ENCODE data around the gene ARNT2. TPM values are rescaled to one million over a fixed set of nuclear protein-coding genes. Genes with fewer than 3 reads are reported as not detected.

The ARNT2 gene
- total RNA-seq, 1 experiment from 2014 or later = 7.0 TPM

DNA sequence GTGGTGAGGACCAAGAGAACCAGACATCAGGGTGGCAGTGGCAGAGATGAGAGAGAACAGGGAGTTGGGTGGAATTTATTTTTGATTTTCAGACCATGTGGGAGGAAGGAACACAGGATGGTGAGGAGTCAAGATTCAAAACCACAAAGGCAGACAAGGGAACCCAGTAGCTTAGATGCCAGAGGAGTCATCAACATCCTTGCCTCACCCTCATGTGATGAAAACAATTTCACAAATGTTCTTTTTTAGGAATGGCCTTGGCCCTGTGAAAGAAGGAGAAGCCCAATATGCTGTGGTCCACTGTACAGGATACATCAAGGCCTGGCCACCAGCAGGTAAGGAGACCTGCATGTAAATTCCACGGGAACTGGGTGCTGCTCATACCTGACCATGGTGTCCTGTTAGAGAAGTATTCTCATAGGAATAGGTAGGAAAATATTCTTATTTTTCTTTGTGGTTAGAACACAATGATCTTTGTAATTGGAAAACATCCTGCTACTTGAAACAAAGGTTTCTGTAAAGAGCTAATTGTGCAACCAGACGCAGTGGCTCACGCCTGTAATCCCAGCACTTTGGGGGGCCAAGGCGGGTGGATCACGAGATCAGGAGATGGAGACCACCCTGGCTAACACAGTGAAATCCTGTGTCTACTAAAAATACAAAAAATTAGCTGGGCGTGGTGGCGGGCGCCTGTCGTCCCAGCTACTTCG, 110.0 kb downstream of the ARNT2 start (continued):
- TF ChIP-seq, protein P1, sequence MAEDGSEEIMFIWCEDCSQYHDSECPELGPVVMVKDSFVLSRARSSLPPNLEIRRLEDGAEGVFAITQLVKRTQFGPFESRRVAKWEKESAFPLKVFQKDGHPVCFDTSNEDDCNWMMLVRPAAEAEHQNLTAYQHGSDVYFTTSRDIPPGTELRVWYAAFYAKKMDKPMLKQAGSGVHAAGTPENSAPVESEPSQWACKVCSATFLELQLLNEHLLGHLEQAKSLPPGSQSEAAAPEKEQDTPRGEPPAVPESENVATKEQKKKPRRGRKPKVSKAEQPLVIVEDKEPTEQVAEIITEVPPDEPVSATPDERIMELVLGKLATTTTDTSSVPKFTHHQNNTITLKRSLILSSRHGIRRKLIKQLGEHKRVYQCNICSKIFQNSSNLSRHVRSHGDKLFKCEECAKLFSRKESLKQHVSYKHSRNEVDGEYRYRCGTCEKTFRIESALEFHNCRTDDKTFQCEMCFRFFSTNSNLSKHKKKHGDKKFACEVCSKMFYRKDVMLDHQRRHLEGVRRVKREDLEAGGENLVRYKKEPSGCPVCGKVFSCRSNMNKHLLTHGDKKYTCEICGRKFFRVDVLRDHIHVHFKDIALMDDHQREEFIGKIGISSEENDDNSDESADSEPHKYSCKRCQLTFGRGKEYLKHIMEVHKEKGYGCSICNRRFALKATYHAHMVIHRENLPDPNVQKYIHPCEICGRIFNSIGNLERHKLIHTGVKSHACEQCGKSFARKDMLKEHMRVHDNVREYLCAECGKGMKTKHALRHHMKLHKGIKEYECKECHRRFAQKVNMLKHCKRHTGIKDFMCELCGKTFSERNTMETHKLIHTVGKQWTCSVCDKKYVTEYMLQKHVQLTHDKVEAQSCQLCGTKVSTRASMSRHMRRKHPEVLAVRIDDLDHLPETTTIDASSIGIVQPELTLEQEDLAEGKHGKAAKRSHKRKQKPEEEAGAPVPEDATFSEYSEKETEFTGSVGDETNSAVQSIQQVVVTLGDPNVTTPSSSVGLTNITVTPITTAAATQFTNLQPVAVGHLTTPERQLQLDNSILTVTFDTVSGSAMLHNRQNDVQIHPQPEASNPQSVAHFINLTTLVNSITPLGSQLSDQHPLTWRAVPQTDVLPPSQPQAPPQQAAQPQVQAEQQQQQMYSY (CRISPR knock-in tag; IDR thresholded peaks at IDR 0.05) = no peak
- TF ChIP-seq EMX1 (CRISPR knock-in tag; IDR thresholded peaks at IDR 0.05) (no peak), ZNF121 (CRISPR knock-in tag; IDR thresholded peaks at IDR 0.05) (no peak)
- TF ChIP-seq, protein P2, sequence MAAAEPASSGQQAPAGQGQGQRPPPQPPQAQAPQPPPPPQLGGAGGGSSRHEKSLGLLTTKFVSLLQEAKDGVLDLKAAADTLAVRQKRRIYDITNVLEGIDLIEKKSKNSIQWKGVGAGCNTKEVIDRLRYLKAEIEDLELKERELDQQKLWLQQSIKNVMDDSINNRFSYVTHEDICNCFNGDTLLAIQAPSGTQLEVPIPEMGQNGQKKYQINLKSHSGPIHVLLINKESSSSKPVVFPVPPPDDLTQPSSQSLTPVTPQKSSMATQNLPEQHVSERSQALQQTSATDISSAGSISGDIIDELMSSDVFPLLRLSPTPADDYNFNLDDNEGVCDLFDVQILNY (CRISPR knock-in tag; IDR thresholded peaks at IDR 0.05) = no peak

DNA sequence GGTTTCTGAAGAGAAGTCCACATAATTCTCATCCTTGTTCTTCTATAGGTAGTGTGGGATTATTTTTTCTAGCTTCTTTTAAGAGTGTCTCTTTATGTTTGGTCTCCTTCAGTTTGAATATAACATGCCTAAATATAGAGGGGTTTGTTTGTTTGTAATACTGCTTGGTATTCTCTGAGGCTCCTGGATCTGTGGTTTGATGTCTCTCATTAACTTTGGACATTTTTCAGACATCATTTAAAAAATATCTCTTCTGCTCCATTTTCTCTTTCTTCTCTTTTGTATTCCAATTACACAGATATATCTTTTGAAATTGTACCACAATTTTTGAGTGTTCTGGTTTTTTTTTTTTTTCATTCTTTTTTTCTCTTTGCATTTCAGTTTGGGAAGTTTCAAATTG, 113.1 kb downstream of the ARNT2 start:
- H3K36me3 Mint-ChIP-seq = peaks cover 9% of the 10 kb centered on the region
- POLR2A ChIA-PET = no interaction called here

More for the DNA sequence above, 113.1 kb downstream of the ARNT2 start:
- TF ChIP-seq, protein P3, sequence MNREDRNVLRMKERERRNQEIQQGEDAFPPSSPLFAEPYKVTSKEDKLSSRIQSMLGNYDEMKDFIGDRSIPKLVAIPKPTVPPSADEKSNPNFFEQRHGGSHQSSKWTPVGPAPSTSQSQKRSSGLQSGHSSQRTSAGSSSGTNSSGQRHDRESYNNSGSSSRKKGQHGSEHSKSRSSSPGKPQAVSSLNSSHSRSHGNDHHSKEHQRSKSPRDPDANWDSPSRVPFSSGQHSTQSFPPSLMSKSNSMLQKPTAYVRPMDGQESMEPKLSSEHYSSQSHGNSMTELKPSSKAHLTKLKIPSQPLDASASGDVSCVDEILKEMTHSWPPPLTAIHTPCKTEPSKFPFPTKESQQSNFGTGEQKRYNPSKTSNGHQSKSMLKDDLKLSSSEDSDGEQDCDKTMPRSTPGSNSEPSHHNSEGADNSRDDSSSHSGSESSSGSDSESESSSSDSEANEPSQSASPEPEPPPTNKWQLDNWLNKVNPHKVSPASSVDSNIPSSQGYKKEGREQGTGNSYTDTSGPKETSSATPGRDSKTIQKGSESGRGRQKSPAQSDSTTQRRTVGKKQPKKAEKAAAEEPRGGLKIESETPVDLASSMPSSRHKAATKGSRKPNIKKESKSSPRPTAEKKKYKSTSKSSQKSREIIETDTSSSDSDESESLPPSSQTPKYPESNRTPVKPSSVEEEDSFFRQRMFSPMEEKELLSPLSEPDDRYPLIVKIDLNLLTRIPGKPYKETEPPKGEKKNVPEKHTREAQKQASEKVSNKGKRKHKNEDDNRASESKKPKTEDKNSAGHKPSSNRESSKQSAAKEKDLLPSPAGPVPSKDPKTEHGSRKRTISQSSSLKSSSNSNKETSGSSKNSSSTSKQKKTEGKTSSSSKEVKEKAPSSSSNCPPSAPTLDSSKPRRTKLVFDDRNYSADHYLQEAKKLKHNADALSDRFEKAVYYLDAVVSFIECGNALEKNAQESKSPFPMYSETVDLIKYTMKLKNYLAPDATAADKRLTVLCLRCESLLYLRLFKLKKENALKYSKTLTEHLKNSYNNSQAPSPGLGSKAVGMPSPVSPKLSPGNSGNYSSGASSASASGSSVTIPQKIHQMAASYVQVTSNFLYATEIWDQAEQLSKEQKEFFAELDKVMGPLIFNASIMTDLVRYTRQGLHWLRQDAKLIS (CRISPR knock-in tag; IDR thresholded peaks at IDR 0.05; ENCODE audit: borderline replicate concordance) = no peak
- TF ChIP-seq, protein P4, sequence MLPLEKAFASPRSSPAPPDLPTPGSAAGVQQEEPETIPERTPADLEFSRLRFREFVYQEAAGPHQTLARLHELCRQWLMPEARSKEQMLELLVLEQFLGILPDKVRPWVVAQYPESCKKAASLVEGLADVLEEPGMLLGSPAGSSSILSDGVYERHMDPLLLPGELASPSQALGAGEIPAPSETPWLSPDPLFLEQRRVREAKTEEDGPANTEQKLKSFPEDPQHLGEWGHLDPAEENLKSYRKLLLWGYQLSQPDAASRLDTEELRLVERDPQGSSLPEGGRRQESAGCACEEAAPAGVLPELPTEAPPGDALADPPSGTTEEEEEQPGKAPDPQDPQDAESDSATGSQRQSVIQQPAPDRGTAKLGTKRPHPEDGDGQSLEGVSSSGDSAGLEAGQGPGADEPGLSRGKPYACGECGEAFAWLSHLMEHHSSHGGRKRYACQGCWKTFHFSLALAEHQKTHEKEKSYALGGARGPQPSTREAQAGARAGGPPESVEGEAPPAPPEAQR (CRISPR knock-in tag; IDR thresholded peaks at IDR 0.05) = no peak
- TF ChIP-seq, protein P5, sequence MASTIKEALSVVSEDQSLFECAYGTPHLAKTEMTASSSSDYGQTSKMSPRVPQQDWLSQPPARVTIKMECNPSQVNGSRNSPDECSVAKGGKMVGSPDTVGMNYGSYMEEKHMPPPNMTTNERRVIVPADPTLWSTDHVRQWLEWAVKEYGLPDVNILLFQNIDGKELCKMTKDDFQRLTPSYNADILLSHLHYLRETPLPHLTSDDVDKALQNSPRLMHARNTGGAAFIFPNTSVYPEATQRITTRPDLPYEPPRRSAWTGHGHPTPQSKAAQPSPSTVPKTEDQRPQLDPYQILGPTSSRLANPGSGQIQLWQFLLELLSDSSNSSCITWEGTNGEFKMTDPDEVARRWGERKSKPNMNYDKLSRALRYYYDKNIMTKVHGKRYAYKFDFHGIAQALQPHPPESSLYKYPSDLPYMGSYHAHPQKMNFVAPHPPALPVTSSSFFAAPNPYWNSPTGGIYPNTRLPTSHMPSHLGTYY (CRISPR knock-in tag; IDR thresholded peaks at IDR 0.05) = no peak
- TF ChIP-seq, protein P6, sequence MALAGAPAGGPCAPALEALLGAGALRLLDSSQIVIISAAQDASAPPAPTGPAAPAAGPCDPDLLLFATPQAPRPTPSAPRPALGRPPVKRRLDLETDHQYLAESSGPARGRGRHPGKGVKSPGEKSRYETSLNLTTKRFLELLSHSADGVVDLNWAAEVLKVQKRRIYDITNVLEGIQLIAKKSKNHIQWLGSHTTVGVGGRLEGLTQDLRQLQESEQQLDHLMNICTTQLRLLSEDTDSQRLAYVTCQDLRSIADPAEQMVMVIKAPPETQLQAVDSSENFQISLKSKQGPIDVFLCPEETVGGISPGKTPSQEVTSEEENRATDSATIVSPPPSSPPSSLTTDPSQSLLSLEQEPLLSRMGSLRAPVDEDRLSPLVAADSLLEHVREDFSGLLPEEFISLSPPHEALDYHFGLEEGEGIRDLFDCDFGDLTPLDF (CRISPR knock-in tag; IDR thresholded peaks at IDR 0.05) = no peak
- TF ChIP-seq NFATC4 (CRISPR knock-in tag; IDR thresholded peaks at IDR 0.05) = no peak
- no peak for TF ChIP-seq PRRX2 (CRISPR knock-in tag; IDR thresholded peaks at IDR 0.05)
- TF ChIP-seq, protein P7, sequence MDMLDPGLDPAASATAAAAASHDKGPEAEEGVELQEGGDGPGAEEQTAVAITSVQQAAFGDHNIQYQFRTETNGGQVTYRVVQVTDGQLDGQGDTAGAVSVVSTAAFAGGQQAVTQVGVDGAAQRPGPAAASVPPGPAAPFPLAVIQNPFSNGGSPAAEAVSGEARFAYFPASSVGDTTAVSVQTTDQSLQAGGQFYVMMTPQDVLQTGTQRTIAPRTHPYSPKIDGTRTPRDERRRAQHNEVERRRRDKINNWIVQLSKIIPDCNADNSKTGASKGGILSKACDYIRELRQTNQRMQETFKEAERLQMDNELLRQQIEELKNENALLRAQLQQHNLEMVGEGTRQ (CRISPR knock-in tag; IDR thresholded peaks at IDR 0.05) = no peak
- TF ChIP-seq, protein P8, sequence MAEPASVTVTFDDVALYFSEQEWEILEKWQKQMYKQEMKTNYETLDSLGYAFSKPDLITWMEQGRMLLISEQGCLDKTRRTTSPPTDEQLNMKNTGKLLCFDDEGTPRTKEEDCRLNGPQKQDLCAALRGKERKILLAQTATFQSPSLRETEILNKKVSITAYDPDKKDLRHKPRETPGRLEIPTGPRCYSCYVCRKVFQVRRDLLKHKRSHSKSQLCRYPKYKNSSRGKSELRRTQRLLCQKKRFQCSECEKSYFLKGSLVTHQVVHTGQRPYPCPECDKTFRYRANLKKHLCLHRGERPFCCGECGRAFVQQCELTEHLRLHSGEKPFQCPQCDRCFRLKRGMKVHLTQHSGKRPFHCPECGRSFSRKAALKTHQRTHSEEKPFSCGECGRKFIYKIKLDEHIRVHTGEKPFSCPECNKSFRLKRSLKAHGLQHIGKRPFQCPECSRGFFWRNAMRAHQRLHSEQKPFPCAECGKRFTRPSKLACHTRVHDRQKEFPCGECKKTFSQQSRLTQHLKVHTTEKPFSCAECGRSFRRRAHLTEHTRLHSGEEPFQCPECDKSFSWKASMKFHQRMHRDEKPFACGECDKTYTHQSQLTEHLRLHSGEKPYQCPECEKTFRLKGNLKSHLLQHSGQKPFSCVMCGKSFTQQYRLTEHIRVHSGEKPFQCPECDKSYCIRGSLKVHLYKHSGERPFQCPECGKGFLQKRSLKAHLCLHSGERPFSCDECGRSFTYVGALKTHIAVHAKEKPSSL (CRISPR knock-in tag; conservative IDR thresholded peaks at IDR 0.05) = no peak
- TF ChIP-seq, protein P9, sequence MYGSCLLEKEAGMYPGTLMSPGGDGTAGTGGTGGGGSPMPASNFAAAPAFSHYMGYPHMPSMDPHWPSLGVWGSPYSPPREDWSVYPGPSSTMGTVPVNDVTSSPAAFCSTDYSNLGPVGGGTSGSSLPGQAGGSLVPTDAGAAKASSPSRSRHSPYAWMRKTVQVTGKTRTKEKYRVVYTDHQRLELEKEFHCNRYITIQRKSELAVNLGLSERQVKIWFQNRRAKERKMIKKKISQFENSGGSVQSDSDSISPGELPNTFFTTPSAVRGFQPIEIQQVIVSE (CRISPR knock-in tag; IDR thresholded peaks at IDR 0.05; ENCODE audit: borderline replicate concordance) = no peak
- no peak for TF ChIP-seq RORB (CRISPR knock-in tag; IDR thresholded peaks at IDR 0.05)
- TF ChIP-seq, protein P10, sequence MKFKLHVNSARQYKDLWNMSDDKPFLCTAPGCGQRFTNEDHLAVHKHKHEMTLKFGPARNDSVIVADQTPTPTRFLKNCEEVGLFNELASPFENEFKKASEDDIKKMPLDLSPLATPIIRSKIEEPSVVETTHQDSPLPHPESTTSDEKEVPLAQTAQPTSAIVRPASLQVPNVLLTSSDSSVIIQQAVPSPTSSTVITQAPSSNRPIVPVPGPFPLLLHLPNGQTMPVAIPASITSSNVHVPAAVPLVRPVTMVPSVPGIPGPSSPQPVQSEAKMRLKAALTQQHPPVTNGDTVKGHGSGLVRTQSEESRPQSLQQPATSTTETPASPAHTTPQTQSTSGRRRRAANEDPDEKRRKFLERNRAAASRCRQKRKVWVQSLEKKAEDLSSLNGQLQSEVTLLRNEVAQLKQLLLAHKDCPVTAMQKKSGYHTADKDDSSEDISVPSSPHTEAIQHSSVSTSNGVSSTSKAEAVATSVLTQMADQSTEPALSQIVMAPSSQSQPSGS (CRISPR knock-in tag; IDR thresholded peaks at IDR 0.05; ENCODE audit: borderline replicate concordance, low read depth) = no peak
- Mint-ChIP-seq H3K27ac (no peak overlapping the region), H3K27me3 (ENCODE audit: low read depth) (no peaks in the 10 kb centered on the region), H3K4me3 (no peak overlapping the region), H3K4me1 (no peaks in the 10 kb centered on the region), H3K9me3 (peaks cover 19% of the 10 kb centered on the region; the same call in 1 of the 2 replicates)
- CTCF ChIA-PET = interaction anchor here (0.8 kb wide), 1 partner anchor 42 kb away, joined by 3 read pairs; no protein-coding TSS in a partner anchor
- DNase-seq (ENCODE audit: low spot score) = no peak
- ATAC-seq = no peak
